GM18499 (cell line): ENCODE data around the gene DHRS7.

Source experiments
- ATAC-seq: cut with Tn5 transposase; IDR thresholded peaks from one replicate; pipeline ENCODE4 v1.9.1; 2021; ENCODE audit warnings: moderate number of reproducible peaks; ENCODE audit not compliant: insufficient read depth, unreplicated experiment

DHRS7 gene

GRCh38 chr14:60188115-60188514 lies 22.9 kb upstream of the DHRS7 start:
- no peak for ATAC-seq

- ATAC-seq: no peak
These were observed 19.8 kb upstream of the DHRS7 start for GRCh38 chr14:60184905-60185555.

GRCh38 chr14:60184146-60184904 lies 19.1 kb upstream of the DHRS7 start:
- no peak for ATAC-seq

GRCh38 chr14:60183741-60184140 lies 18.5 kb upstream of the DHRS7 start:
- no peak for ATAC-seq

GRCh38 chr14:60183138-60183537 lies 17.9 kb upstream of the DHRS7 start:
- ATAC-seq: no peak

- no peak for ATAC-seq
These were observed 14.3 kb upstream of the DHRS7 start for GRCh38 chr14:60179431-60179869.

GRCh38 chr14:60178820-60179219 lies 13.6 kb upstream of the DHRS7 start:
- no peak for ATAC-seq

GRCh38 chr14:60178164-60178563 lies 13.0 kb upstream of the DHRS7 start:
- no peak for ATAC-seq

GRCh38 chr14:60175255-60175902 lies 10.2 kb upstream of the DHRS7 start:
- ATAC-seq: no peak

GRCh38 chr14:60174352-60175254 lies 9.4 kb upstream of the DHRS7 start:
- no peak for ATAC-seq

GRCh38 chr14:60171690-60172089 lies 6.5 kb upstream of the DHRS7 start:
- no peak for ATAC-seq

GRCh38 chr14:60170948-60171347 lies 5.8 kb upstream of the DHRS7 start:
- ATAC-seq: no peak

- ATAC-seq: no peak
These were observed 4.5 kb upstream of the DHRS7 start for GRCh38 chr14:60169722-60170121.

- ATAC-seq: no peak
These were observed 944 bp upstream of the DHRS7 start for GRCh38 chr14:60166142-60166541.

- ATAC-seq: peak; percentile 11
These were observed 314 bp upstream of the DHRS7 start for GRCh38 chr14:60165547-60165876.

- no peak for ATAC-seq
These were observed 840 bp downstream of the DHRS7 start for GRCh38 chr14:60164404-60164711.

GRCh38 chr14:60163693-60164092 lies 1.5 kb downstream of the DHRS7 start:
- ATAC-seq: no peak

GRCh38 chr14:60161196-60162107 lies 3.7 kb downstream of the DHRS7 start:
- no peak for ATAC-seq

- no peak for ATAC-seq
These were observed 4.8 kb downstream of the DHRS7 start for GRCh38 chr14:60160422-60160821.

- ATAC-seq: no peak
These were observed 10.5 kb downstream of the DHRS7 start for GRCh38 chr14:60154671-60155070.
